HL-60 (cell line): ENCODE data around the gene ISG20.

Experiments used
- DNase-seq, 2 experiments: peaks; one replicate each; pipeline ENCODE4 v3.0.0-alpha.2; 2010 to 2020; ENCODE audit warnings: low read depth in 1 of 2, low spot score in 1 of 2
- H3K27ac ChIP-seq: fragments of 250-450 bp; sonication (Bioruptor Pico); replicated peaks from 2 replicates; pipeline ENCODE4 v1.5.1; 2020; ENCODE audit warnings: mild to moderate bottlenecking, moderate library complexity
- H3K27me3 ChIP-seq: fragments of 250-450 bp; sonication (Bioruptor Pico); 2 replicates; pipeline ENCODE4 v1.5.1; 2021; ENCODE audit warnings: mild to moderate bottlenecking, moderate library complexity; ENCODE audit not compliant: insufficient read depth, poor library complexity, severe bottlenecking
- H3K4me3 ChIP-seq: replicated peaks from 2 replicates; pipeline ENCODE4 v1.5.1; 2011; ENCODE audit warnings: mild to moderate bottlenecking, control low read depth, low read length; ENCODE audit not compliant: insufficient read depth
- GABPA ChIP-seq: IDR thresholded peaks from 2 replicates; pipeline ENCODE4 v1.6.1; 2012; ENCODE audit warnings: low read depth
- POLR2AphosphoS5 ChIP-seq: IDR thresholded peaks from 2 replicates; pipeline ENCODE4 v1.6.1; 2012; ENCODE audit warnings: low read depth
- SPI1 ChIP-seq: IDR thresholded peaks from 2 replicates; pipeline ENCODE4 v1.6.1; 2012; ENCODE audit warnings: low read depth, mild to moderate bottlenecking, borderline replicate concordance
- TF ChIP-seq, protein P1 (sequence below): IDR thresholded peaks from 2 replicates; pipeline ENCODE4 v1.6.1; 2012; ENCODE audit warnings: low read depth; ENCODE audit not compliant: insufficient replicate concordance
- TF ChIP-seq, protein P2 (sequence below): IDR thresholded peaks from one replicate; pipeline ENCODE4 v1.5.1; 2011; ENCODE audit warnings: low read length, control low read depth, inconsistent platforms; ENCODE audit not compliant: insufficient read depth

Gene ISG20

DNA sequence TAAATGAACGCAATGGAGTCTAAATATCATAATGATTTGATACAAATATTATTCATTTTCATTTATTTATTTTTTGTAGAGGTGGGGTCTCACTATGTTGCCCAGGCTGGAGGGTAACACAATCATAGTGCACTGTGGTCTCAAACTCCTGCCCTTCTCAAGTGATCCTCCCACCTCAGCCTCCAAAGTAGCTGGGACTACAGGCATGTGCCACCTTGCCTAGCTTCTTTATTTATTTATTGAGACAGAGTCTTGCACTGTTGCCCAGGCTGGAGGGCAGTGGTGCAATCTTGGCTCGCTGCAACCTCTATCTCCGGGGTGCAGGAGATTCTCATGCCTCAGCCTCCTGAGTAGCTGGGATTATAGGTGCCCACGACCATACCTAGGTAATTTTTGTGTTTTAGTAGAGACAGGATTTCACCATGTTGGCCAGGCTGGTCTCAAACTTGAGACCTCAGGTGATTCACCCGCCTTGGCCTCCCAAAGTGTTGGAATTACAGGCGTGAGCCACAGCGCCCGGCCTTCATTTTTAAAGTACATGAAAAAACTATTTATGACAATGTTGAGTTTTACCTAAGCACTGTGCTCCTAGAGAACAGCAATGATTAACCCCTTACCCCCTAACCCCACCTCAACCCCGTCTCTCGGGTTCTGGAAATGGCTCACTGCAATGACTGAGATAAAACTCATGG is 21.6 kb upstream of the ISG20 start:
- H3K27me3 ChIP-seq = no peaks in the 10 kb centered on the region
- DNase-seq = no peak
- TF ChIP-seq GABPA (no peak), SPI1 (no peak), POLR2AphosphoS5 (no peak)
- TF ChIP-seq, protein P1, sequence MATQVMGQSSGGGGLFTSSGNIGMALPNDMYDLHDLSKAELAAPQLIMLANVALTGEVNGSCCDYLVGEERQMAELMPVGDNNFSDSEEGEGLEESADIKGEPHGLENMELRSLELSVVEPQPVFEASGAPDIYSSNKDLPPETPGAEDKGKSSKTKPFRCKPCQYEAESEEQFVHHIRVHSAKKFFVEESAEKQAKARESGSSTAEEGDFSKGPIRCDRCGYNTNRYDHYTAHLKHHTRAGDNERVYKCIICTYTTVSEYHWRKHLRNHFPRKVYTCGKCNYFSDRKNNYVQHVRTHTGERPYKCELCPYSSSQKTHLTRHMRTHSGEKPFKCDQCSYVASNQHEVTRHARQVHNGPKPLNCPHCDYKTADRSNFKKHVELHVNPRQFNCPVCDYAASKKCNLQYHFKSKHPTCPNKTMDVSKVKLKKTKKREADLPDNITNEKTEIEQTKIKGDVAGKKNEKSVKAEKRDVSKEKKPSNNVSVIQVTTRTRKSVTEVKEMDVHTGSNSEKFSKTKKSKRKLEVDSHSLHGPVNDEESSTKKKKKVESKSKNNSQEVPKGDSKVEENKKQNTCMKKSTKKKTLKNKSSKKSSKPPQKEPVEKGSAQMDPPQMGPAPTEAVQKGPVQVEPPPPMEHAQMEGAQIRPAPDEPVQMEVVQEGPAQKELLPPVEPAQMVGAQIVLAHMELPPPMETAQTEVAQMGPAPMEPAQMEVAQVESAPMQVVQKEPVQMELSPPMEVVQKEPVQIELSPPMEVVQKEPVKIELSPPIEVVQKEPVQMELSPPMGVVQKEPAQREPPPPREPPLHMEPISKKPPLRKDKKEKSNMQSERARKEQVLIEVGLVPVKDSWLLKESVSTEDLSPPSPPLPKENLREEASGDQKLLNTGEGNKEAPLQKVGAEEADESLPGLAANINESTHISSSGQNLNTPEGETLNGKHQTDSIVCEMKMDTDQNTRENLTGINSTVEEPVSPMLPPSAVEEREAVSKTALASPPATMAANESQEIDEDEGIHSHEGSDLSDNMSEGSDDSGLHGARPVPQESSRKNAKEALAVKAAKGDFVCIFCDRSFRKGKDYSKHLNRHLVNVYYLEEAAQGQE = no peak
- TF ChIP-seq, protein P2, sequence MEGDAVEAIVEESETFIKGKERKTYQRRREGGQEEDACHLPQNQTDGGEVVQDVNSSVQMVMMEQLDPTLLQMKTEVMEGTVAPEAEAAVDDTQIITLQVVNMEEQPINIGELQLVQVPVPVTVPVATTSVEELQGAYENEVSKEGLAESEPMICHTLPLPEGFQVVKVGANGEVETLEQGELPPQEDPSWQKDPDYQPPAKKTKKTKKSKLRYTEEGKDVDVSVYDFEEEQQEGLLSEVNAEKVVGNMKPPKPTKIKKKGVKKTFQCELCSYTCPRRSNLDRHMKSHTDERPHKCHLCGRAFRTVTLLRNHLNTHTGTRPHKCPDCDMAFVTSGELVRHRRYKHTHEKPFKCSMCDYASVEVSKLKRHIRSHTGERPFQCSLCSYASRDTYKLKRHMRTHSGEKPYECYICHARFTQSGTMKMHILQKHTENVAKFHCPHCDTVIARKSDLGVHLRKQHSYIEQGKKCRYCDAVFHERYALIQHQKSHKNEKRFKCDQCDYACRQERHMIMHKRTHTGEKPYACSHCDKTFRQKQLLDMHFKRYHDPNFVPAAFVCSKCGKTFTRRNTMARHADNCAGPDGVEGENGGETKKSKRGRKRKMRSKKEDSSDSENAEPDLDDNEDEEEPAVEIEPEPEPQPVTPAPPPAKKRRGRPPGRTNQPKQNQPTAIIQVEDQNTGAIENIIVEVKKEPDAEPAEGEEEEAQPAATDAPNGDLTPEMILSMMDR = no peak
- H3K27ac ChIP-seq = no peak overlapping the region
- no peak overlapping the region for H3K4me3 ChIP-seq

DNA sequence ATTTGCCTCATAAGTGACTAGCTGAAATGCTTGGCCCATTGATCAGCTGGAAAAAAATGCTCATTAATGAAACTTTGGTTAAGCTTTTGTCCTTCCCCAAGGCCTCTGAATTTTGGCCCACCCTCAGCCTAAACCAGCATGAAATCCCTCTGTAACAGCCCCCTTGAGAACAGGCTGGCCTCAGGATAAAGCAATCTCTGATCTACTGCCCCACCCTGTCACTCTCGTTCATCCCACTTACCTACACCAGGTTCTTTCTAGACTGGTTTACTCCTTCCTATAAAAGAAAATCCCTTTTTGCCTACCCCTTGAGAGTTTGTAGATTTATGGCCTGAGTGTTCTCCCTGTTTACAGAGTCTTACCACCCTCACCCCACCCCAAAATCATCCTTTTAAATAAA is 21.0 kb upstream of the ISG20 start:
- TF ChIP-seq SPI1 = no peak
- TF ChIP-seq, protein P2 = no peak
- TF ChIP-seq POLR2AphosphoS5 = no peak
- TF ChIP-seq, protein P1 = no peak
- no peak for TF ChIP-seq GABPA
- Histone ChIP-seq H3K4me3 (no peak overlapping the region), H3K27me3 (no peaks in the 10 kb centered on the region), H3K27ac (no peak overlapping the region)
- no peak for DNase-seq

DNA sequence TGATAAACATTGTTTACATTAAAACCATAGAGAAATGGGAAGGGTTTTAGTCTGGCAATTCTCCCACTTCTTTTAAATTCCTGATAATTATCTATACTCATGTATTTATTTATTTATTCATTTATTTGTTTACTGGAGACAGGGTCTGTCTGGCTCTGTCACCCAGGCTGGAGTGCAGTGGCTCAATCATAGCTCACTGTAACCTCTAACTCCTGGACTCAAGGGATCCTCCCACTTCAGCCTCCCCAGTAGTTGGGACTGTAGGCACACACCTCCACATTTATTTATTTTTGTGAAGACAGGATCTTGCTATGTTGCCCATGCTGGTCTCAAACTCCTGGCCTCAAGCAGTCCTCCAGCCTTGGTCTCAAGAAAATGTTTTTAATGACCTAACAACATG is 20.1 kb upstream of the ISG20 start:
- no peak overlapping the region for H3K27ac ChIP-seq
- no peak overlapping the region for H3K4me3 ChIP-seq
- no peak for DNase-seq
- TF ChIP-seq, protein P1 = no peak
- TF ChIP-seq POLR2AphosphoS5 (no peak), GABPA (no peak), SPI1 (no peak)
- TF ChIP-seq, protein P2 = no peak
- H3K27me3 ChIP-seq = no peaks in the 10 kb centered on the region
